ENCODE data around the gene HAND2.

Gene HAND2

GRCh38 chr4:173535165-173535902, 5.3 kb upstream of the HAND2 start:
- no peak for DNase-seq

- DNase-seq: no peak
Measured at GRCh38 chr4:173534434-173534833, 4.4 kb upstream of the HAND2 start.

- no peak for DNase-seq
Measured at GRCh38 chr4:173532725-173533511, 2.9 kb upstream of the HAND2 start.

DNA sequence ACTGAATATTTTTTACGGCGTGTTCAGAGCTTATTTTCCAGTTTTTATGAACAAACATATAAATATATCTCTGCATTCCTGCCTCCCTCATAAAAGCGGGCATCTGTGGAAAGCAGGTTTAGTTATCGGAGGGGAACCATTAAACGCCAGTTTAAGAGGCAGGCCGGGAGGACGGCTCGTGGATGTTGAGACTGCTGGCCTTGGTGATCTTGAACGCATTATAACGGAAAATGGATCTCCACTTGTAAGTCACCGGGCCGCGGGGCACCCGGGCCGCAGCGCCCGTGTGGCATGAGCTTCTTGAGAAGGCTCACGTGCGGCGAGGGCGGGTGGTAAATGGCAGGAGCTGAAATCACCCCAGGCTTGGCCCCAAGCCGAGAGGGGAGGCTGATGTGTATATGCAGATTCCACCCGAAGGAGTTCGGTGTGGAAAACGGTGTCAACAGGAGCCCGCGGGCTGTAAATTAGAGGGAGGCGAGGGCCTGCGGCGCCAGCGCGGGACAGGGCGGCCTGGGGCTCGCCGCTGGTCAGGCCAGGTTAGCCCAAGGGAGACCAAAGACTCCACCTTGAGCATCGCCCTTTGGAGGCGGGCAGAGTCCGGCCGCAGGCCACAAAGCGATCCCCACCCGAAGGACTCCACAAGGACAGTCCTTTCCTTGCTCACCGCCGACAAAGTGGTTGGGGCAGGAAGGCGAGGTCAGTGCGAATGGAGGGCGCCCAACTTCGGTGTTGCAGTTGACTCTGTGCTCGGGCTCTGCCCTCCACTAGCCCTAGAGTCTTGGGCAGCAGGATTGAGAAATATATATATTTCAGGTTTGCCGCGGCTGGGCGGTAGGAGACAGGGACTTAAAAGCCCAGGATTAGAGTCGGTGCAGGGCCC, 1.3 kb upstream of the HAND2 start:
- DNase-seq: no peak

DNA sequence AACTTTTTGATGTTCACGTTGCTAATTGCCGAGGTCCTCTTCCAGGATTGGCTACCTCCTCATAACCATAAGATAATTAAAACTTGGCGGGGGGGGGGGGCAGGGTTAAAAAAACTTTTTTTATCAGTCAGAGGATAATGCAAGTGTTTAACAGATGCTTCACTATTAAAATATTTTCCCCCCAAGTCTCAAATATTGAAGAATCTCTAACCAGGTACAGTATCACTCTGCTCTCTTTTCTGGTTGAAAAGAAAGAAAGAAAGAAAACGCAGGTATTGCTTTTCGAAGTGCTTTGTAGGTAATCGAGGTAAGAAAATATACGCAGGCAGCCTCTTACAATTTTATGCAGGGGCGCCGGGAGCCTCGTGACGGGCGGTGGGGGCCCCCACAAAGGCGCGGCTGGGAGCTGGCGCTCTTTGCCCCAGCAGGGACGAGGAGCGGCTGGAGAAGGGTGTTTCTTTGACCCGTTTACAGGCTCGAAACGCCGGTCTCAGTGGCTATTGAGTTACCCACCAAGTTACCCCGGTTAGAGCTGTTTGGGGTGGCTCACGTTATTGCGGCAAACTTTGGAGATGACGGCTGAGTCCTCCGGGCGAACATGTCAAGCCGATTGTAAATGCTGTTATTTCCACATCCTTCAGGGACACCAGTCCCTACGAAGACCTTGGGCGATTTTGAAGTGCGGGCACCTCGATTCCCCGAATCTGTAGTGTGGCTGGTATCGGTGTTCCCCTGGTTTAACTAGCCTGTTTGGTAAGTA, 477 bp upstream of the HAND2 start:
- DNase-seq: no peak

DNA sequence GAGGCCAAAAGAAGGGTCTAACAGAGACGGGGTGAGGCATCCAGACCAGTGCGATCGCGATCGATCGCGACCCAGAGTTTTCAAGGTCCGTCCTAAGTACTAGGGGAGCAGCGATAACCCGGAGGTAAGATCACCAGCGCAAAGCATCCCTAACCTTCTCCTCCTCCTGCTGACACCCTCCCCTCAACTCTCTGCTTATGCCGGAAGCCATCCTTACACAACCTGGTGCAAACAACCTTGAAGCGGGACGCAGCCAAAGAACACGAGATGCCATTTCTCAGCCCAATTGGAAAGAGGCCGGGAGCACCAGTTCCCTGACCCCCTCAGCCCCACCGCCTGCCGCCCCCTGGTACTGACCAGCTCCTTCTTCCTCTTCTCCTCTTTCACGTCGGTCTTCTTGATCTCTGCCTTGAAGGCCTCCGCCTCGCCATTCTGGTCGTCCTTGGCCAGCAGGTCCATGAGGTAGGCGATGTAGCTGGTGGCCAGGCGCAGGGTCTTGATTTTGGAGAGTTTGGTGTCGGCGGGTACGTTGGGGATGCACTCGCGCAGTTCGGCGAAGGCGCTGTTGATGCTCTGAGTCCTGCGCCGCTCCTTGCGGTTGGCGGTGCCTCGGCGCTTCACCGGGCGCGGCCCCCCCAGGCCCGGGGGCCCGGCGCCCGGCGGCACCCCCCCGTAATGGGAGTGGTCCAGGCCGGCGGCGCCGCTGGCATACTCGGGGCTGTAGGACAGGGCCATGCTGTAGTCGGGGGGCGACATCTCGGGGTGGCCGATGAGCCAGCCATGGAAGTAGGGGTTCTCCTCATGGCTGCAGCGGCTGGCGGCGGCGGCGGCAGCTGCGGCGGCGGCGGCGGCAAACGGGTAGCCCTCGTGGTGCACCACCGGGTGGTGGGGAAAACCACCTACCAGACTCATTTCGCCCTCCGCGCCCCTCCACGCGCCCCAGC, 1.4 kb downstream of the HAND2 start:
- no peak for DNase-seq

- DNase-seq: no peak
Measured at GRCh38 chr4:173527103-173527891, 2.7 kb downstream of the HAND2 start.

DNA sequence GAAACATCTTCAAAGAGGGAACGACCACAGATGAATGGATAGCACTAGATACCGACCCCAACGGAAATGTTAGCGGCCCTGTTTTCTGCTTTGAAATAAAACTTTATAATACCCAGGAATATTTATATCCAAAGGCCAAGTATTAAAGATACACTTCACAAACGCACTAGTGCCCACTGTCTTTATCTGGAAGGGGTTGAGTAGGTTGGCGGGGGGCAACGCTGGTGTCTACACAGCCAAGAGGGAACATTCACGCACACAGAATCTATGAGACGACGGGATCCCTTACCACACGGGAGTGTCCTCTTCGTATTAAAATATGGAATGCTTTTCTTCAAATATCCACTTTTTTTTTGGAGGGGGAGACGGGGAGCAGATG, 3.3 kb downstream of the HAND2 start:
- DNase-seq: no peak

GRCh38 chr4:173526027-173526482, 4.0 kb downstream of the HAND2 start:
- DNase-seq: no peak

- no peak for DNase-seq
Measured at GRCh38 chr4:173525118-173526011, 4.7 kb downstream of the HAND2 start.

DNA sequence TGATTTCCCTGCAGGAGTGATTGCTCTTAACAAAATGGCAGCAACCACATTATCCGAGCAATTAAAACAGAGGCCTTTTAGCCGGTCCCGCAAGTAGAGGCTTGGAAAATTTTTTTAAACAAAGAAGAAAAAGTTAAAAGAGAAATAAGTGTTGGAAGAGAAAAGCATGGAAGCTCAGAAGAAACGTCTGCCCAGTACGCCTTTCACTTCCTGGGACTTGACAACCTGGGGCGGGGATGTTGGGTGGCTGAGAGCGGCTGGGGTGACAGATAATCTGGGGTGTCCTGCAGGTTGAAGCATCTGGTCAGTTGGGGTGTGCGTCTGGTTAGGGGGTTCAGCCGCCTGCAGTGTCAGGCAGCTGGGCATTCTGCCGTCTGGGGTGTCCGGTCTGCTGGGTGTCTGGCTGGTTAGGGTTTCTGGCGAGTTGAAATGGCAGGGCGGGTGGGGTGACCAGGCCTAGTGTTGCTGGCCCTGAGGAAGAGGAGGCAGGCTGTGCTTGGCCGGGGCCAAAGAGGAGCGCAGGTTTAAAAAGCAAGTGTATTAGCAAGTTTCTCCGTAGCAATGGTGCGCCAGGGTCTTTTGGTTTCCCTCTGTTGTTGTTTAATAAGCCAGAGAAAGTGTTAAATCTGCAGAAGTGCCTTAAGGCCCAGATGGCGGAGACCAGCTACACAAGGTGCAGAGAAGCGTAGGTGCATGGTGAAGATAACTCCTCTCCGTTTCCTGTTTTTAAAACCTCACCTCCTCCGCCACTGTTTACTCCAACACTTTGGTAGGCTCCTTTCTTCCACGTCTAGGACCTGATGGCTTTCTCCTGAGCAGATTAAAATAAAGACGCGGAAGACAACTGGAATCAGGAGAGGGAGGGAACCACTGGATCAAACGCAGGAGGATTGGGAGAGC, 5.6 kb downstream of the HAND2 start:
- no peak for DNase-seq

DNA sequence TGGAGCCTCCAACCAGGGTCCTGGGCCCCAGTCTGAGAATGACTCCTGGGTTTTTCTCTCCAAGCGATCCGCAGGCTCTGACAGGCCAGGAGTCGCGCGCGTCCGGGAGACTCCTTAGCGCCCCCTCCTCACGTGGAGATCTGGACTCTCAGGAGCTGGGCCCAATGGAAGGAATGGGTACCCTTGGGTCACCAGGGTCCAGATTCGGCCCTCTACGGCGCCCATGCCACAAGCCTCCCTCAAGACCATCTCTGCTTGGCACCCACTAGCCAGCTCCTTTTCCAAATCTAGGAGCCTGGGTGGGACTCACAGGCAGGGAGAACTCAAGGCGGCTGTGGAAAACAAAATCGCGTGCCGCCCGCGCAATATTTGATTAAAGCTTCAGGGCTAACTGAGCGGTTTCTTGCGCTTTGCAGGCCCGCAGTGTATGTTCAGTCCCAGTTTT, 7.1 kb downstream of the HAND2 start:
- no peak for DNase-seq

DNA sequence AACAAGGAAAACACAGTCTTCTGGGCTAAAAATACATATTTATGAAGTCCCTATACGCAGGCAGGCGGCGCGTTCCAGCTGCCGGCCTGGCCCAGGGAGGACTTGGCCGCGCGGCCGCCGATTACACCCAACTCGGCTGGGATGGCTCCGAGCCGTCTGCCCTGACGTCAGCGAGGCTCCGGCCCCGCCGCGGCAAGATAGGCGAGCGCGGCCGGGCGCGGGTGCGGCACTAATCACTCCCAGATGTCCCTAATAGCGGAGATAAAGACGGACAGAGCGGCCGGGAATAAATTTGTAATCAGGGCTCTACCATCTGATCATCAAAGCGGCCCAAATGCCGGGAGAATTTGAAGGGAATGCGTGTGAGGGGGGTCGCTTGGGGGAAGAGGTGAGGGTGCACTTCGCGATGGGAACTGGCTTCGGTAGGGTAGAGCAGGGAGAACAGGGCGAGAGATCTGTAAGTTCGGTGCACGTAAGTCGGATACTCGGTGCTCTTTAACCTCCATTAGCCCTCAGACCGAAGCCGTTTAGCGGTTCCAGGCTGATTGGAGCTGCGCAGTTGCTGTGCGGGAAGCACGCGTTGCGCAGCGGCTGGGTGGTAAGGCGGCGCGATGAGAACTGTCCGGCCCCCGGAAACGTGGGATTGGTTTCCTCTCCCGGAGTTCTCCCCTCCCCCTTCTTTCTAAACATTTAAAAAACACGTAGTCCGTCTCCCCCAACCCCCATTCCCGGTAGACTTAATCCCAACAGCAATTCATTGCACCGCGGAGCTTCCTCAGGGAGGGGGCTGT, 7.7 kb downstream of the HAND2 start:
- DNase-seq: no peak

DNA sequence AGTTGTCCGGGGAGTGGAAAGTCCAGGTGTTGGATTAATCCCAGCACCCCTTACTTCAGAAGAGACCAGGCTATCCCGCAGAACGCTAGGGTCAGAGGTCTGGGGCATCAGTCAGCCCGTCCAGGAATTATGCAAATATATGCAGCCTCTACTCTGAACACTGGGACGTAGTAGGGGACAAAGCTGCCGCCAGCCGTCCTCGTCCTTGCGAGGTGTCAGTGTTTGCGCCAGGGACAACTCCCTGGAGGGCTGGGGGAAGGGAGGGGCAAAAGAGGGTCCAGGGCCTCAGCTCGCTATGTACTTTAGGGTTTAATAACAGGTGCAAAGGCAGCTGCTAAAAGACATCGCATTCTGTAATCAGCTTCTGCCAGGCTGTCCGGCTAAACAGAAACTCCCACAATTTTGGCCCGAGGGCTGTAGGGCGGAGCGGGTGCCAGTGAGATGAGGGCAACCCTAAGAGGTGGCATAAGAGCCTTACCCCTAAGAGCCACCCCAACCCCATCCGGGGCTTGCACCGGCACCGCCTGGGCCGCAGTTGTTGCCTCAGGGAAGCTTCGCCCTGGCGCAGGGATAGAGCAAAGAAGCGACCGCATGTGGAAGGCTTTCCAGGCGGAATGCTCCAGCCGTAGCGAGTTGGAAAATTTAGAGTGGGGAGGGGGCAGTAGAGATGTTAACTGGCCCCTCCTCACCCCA, 8.4 kb downstream of the HAND2 start:
- no peak for DNase-seq

- DNase-seq: no peak
Measured at GRCh38 chr4:173520921-173521466, 9.0 kb downstream of the HAND2 start.
